ENCODE measurements around the gene MTERF4.

DNA sequence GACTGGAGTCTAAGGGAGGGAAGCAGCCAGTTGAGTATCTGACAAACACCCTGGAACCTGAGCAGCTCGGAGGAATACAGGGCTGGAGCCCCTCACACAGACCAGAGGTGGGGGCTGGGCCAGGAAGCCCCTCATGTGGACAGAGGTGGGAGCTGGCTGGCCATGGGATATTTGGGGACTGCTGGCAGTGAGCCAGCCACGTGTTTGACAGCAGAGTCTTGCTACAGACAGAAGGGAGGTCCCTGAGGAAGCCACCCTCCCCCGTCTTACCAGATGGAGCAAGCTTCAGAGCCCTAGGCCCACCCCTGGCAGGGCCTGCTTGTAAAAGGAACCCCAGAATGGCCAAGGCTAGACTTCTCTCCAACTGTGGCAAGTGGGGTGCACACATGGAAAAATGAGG, 3.6 kb upstream of the MTERF4 start:
- TF ChIP-seq, protein P1, sequence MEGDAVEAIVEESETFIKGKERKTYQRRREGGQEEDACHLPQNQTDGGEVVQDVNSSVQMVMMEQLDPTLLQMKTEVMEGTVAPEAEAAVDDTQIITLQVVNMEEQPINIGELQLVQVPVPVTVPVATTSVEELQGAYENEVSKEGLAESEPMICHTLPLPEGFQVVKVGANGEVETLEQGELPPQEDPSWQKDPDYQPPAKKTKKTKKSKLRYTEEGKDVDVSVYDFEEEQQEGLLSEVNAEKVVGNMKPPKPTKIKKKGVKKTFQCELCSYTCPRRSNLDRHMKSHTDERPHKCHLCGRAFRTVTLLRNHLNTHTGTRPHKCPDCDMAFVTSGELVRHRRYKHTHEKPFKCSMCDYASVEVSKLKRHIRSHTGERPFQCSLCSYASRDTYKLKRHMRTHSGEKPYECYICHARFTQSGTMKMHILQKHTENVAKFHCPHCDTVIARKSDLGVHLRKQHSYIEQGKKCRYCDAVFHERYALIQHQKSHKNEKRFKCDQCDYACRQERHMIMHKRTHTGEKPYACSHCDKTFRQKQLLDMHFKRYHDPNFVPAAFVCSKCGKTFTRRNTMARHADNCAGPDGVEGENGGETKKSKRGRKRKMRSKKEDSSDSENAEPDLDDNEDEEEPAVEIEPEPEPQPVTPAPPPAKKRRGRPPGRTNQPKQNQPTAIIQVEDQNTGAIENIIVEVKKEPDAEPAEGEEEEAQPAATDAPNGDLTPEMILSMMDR (IDR thresholded peaks at IDR 0.05): no peak
- TF ChIP-seq POLR2AphosphoS5 (IDR thresholded peaks at IDR 0.05) (no peak), POLR2A (IDR thresholded peaks at IDR 0.05) (no peak)
